ENCODE results near the gene CHRM4.
A peak's percentile ranks its signal among the peaks of the same experiment; 100 is the strongest.

The CHRM4 gene

GRCh38 chr11:46413760-46414465 lies 22.3 kb upstream of the CHRM4 start:
- no peak overlapping the region for H3K4ac ChIP-seq (ENCODE audit: low read depth in 1 of 2, low read length in 2 of 2)
- peaks cover 38 to 69% of the 10 kb centered on the region in 2 experiments for H3K36me3 ChIP-seq (ENCODE audit: control insufficient read depth in 1 of 2, insufficient read depth in 2 of 2, low read depth in 1 of 2, low read length in 2 of 2)
- H4K8ac ChIP-seq (ENCODE audit: low read length) = no peak overlapping the region
- WGBS = 99% methylated on average over 8 of the region's 9 CpGs
- H3K4me3 ChIP-seq (ENCODE audit: insufficient read depth in 1 of 2, low read depth in 1 of 2, low read length in 2 of 2) = no peak overlapping the region
- no peak overlapping the region for H2BK5ac ChIP-seq (ENCODE audit: low read depth, low read length, poor library complexity, severe bottlenecking)
- no peak overlapping the region for H2AFZ ChIP-seq (ENCODE audit: low read depth, low read length)
- H3K9ac ChIP-seq (ENCODE audit: low read length) = no peak overlapping the region
- H3K9me3 ChIP-seq (ENCODE audit: control insufficient read depth, low read length) = no peaks in the 10 kb centered on the region
- no peak overlapping the region for H2BK12ac ChIP-seq (ENCODE audit: low read length in 2 of 2)
- no peak overlapping the region for H3K14ac ChIP-seq (ENCODE audit: low read length in 2 of 2)
- no peak overlapping the region for H3K4me2 ChIP-seq (ENCODE audit: low read length, poor library complexity, severe bottlenecking)
- peak overlapping the region; percentile 33 for H2BK15ac ChIP-seq (ENCODE audit: low read depth, poor library complexity, severe bottlenecking)
- no peak overlapping the region for H3K27ac ChIP-seq (ENCODE audit: low read length, poor library complexity, severe bottlenecking)
- no peak overlapping the region for H3K18ac ChIP-seq (ENCODE audit: low read depth in 1 of 2, low read length in 2 of 2)
- no peak overlapping the region for H4K91ac ChIP-seq (ENCODE audit: low read length)
- H2AK5ac ChIP-seq (ENCODE audit: low read length, severe bottlenecking) = no peak overlapping the region
- peaks cover 9% of the 10 kb centered on the region for H3K4me1 ChIP-seq (ENCODE audit: control insufficient read depth, insufficient read depth, low read depth, low read length)
- peaks cover 1% of the 10 kb centered on the region for H3K79me1 ChIP-seq (replicated peaks; ENCODE audit: low read length, poor library complexity, severe bottlenecking)
- H3K23ac ChIP-seq (ENCODE audit: low read length in 2 of 2) = no peak overlapping the region
- H2BK120ac ChIP-seq (ENCODE audit: low read depth, low read length) = no peak overlapping the region
- no peaks in the 10 kb centered on the region for H3K27me3 ChIP-seq (ENCODE audit: control insufficient read depth in 1 of 2, insufficient read depth in 1 of 2, low read length in 2 of 2)
- no peak for DNase-seq

DNA sequence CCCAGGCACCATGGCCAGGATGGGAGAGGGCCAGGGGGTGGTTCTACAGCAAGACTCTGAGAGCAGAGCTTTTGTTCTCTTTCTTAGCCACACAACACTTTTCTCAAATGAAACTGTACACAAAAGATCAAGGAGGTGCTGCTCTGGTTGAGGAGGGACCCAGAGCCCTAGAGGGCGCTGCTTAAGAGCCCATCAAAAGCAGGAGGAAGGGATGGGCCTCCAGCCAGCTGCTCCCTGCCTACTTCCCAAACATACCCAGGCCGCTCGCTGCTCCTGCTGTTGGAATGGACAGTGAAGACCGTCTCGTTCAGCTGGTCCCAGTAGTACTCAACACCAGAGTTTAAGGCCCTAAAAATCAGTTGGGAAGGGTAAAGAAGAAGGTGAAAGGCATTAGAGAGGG lies 18.4 kb upstream of the CHRM4 start:
- Histone ChIP-seq H3K36me3 (ENCODE audit: control insufficient read depth in 1 of 2, insufficient read depth in 2 of 2, low read depth in 1 of 2, low read length in 2 of 2) (peaks cover 61 to 64% of the 10 kb centered on the region in 2 experiments), H3K4me2 (ENCODE audit: low read length, poor library complexity, severe bottlenecking) (no peak overlapping the region), H2BK120ac (ENCODE audit: low read depth, low read length) (no peak overlapping the region), H3K4ac (ENCODE audit: low read depth in 1 of 2, low read length in 2 of 2) (no peak overlapping the region), H4K91ac (ENCODE audit: low read length) (no peak overlapping the region), H3K4me3 (ENCODE audit: insufficient read depth in 1 of 2, low read depth in 1 of 2, low read length in 2 of 2) (no peak overlapping the region), H4K8ac (ENCODE audit: low read length) (no peak overlapping the region), H2BK5ac (ENCODE audit: low read depth, low read length, poor library complexity, severe bottlenecking) (no peak overlapping the region), H3K27me3 (ENCODE audit: control insufficient read depth in 1 of 2, insufficient read depth in 1 of 2, low read length in 2 of 2) (no peaks in the 10 kb centered on the region), H3K18ac (ENCODE audit: low read depth in 1 of 2, low read length in 2 of 2) (no peak overlapping the region), H3K9me3 (ENCODE audit: control insufficient read depth, low read length) (no peaks in the 10 kb centered on the region), H3K79me1 (replicated peaks; ENCODE audit: low read length, poor library complexity, severe bottlenecking) (peaks cover 5% of the 10 kb centered on the region), H3K27ac (ENCODE audit: low read length, poor library complexity, severe bottlenecking) (no peak overlapping the region), H3K23ac (ENCODE audit: low read length in 2 of 2) (no peak overlapping the region), H2BK12ac (ENCODE audit: low read length in 2 of 2) (no peak overlapping the region), H3K14ac (ENCODE audit: low read length in 2 of 2) (no peak overlapping the region), H3K4me1 (ENCODE audit: control insufficient read depth, insufficient read depth, low read depth, low read length) (peaks cover 9% of the 10 kb centered on the region), H3K9ac (ENCODE audit: low read length) (no peak overlapping the region), H2AK5ac (ENCODE audit: low read length, severe bottlenecking) (no peak overlapping the region), H2AFZ (ENCODE audit: low read depth, low read length) (no peak overlapping the region), H2BK15ac (ENCODE audit: low read depth, poor library complexity, severe bottlenecking) (no peak overlapping the region)
- DNase-seq = no peak
- WGBS = 71% methylated on average over 5 of the region's 5 CpGs

DNA sequence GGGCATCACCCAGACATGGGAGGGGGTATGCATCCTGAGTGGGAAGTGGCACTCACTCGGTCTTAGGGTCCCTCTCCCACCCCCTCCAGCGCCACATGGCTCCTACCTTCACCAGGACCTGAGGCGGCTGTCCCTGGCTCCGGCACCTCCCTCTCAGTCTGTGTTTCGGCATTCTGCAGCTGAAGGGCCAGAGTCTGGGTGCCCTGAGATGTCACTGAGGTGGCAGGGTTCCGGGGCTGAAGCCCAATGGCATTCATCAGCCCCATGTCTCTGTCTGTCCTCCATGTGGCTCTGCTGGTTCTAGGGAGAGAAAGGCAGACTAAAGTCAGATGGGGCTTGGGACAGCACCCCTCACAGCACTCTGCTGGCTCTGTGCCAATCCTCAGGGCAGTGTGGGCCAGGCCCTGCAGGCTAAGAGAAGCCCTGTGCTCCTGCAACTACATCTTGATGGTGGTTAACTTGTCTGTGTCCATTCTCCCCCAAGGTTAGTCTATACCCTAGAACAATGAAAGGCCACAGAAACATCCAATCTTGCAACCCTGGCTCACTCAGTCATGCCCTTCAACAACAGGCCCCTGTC lies 16.9 kb upstream of the CHRM4 start:
- Histone ChIP-seq H3K14ac (ENCODE audit: low read length in 2 of 2) (no peak overlapping the region), H3K4me1 (ENCODE audit: control insufficient read depth, insufficient read depth, low read depth, low read length) (peaks cover 3% of the 10 kb centered on the region), H3K4me2 (ENCODE audit: low read length, poor library complexity, severe bottlenecking) (no peak overlapping the region), H3K4me3 (ENCODE audit: insufficient read depth in 1 of 2, low read depth in 1 of 2, low read length in 2 of 2) (no peak overlapping the region), H2AK5ac (ENCODE audit: low read length, severe bottlenecking) (no peak overlapping the region), H3K18ac (ENCODE audit: low read depth in 1 of 2, low read length in 2 of 2) (no peak overlapping the region), H2BK15ac (ENCODE audit: low read depth, poor library complexity, severe bottlenecking) (no peak overlapping the region), H3K9me3 (ENCODE audit: control insufficient read depth, low read length) (no peaks in the 10 kb centered on the region), H3K27ac (ENCODE audit: low read length, poor library complexity, severe bottlenecking) (no peak overlapping the region), H4K91ac (ENCODE audit: low read length) (no peak overlapping the region), H2BK120ac (ENCODE audit: low read depth, low read length) (no peak overlapping the region), H3K79me1 (replicated peaks; ENCODE audit: low read length, poor library complexity, severe bottlenecking) (peaks cover 9% of the 10 kb centered on the region), H3K36me3 (ENCODE audit: control insufficient read depth in 1 of 2, insufficient read depth in 2 of 2, low read depth in 1 of 2, low read length in 2 of 2) (peaks cover 60 to 62% of the 10 kb centered on the region in 2 experiments), H3K9ac (ENCODE audit: low read length) (no peak overlapping the region), H3K23ac (ENCODE audit: low read length in 2 of 2) (no peak overlapping the region), H3K4ac (ENCODE audit: low read depth in 1 of 2, low read length in 2 of 2) (no peak overlapping the region), H2BK5ac (ENCODE audit: low read depth, low read length, poor library complexity, severe bottlenecking) (no peak overlapping the region), H2AFZ (ENCODE audit: low read depth, low read length) (peak overlapping the region; percentile 19), H3K27me3 (ENCODE audit: control insufficient read depth in 1 of 2, insufficient read depth in 1 of 2, low read length in 2 of 2) (no peaks in the 10 kb centered on the region), H2BK12ac (ENCODE audit: low read length in 2 of 2) (no peak overlapping the region), H4K8ac (ENCODE audit: low read length) (no peak overlapping the region)
- no peak for DNase-seq
- WGBS = over 99% methylated on average over 6 of the region's 6 CpGs

DNA sequence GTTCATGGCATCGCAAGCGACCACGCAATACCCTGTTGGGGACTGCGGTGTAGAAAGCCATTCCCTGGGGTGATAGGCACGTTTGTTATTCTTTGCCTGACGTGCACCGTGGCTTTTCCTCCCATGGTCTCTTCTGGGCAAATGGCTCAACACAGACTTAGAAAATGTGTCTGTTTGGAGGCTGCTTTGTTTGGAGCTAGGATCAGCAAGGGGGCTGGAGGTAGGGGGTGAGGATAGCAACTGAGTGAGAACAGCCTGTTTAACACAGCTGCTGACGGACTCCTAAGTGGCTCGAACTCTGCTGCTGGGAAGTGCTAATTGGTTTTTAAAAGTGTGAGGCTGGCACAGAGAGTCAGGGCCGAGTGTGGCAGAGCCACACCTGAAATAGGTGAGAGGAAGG lies 16.1 kb upstream of the CHRM4 start:
- no peak overlapping the region for H2AK5ac ChIP-seq (ENCODE audit: low read length, severe bottlenecking)
- 70% methylated on average over 10 of the region's 10 CpGs for WGBS
- H3K4ac ChIP-seq (ENCODE audit: low read depth in 1 of 2, low read length in 2 of 2) = no peak overlapping the region
- no peak overlapping the region for H4K91ac ChIP-seq (ENCODE audit: low read length)
- peaks cover 63 to 64% of the 10 kb centered on the region in 2 experiments for H3K36me3 ChIP-seq (ENCODE audit: control insufficient read depth in 1 of 2, insufficient read depth in 2 of 2, low read depth in 1 of 2, low read length in 2 of 2)
- H3K4me3 ChIP-seq (ENCODE audit: insufficient read depth in 1 of 2, low read depth in 1 of 2, low read length in 2 of 2) = no peak overlapping the region
- H2BK5ac ChIP-seq (ENCODE audit: low read depth, low read length, poor library complexity, severe bottlenecking) = no peak overlapping the region
- no peak for DNase-seq
- H2BK12ac ChIP-seq (ENCODE audit: low read length in 2 of 2) = no peak overlapping the region
- no peak overlapping the region for H3K4me2 ChIP-seq (ENCODE audit: low read length, poor library complexity, severe bottlenecking)
- H3K4me1 ChIP-seq (ENCODE audit: control insufficient read depth, insufficient read depth, low read depth, low read length) = peaks cover 3% of the 10 kb centered on the region
- H3K9ac ChIP-seq (ENCODE audit: low read length) = no peak overlapping the region
- no peak overlapping the region for H3K18ac ChIP-seq (ENCODE audit: low read depth in 1 of 2, low read length in 2 of 2)
- H2AFZ ChIP-seq (ENCODE audit: low read depth, low read length) = no peak overlapping the region
- no peak overlapping the region for H3K23ac ChIP-seq (ENCODE audit: low read length in 2 of 2)
- no peak overlapping the region for H3K27ac ChIP-seq (ENCODE audit: low read length, poor library complexity, severe bottlenecking)
- H3K27me3 ChIP-seq (ENCODE audit: control insufficient read depth in 1 of 2, insufficient read depth in 1 of 2, low read length in 2 of 2) = no peaks in the 10 kb centered on the region
- H3K79me1 ChIP-seq (replicated peaks; ENCODE audit: low read length, poor library complexity, severe bottlenecking) = peaks cover 9% of the 10 kb centered on the region
- no peaks in the 10 kb centered on the region for H3K9me3 ChIP-seq (ENCODE audit: control insufficient read depth, low read length)
- no peak overlapping the region for H2BK15ac ChIP-seq (ENCODE audit: low read depth, poor library complexity, severe bottlenecking)
- no peak overlapping the region for H3K14ac ChIP-seq (ENCODE audit: low read length in 2 of 2)
- H2BK120ac ChIP-seq (ENCODE audit: low read depth, low read length) = no peak overlapping the region
- no peak overlapping the region for H4K8ac ChIP-seq (ENCODE audit: low read length)

Measured in mesenchymal stem cell (in vitro differentiated cells and primary cell).